Activated CD4-positive, alpha-beta T cell treated with anti-CD3 and anti-CD28 coated beads for 36 hours (primary cell): ENCODE measurements around the gene ARL15. TPM values are rescaled to one million over a fixed set of nuclear protein-coding genes. Genes with fewer than 3 reads are reported as not detected.

ENCODE experiments used
- ATAC-seq: fragments of 200-7000 bp; cut with Tn5 transposase; one replicate; pipeline ENCODE4 v1.10.0; 2021; ENCODE audit warnings: mild to moderate bottlenecking, moderate library complexity
- CTCF ChIA-PET: fragments of 350-600 bp; sonication (Branson Sonifier 250); formaldehyde crosslinking; loops from one replicate; lab custom pipeline; 2021; ENCODE audit warnings: antibody characterized with exemption; lab: Charles Lee
- POLR2A ChIA-PET: fragments of 350-600 bp; sonication (Branson Sonifier 250); formaldehyde crosslinking; loops from one replicate; lab custom pipeline; 2021; ENCODE audit warnings: antibody characterized with exemption, inconsistent platforms; lab: Charles Lee
- DNase-seq: peaks from one replicate; pipeline ENCODE4 v3.0.0-alpha.2; 2020
- H3K27ac Mint-ChIP-seq: one replicate; pipeline ENCODE4 v1.8.0; 2021; ENCODE audit warnings: mixed read lengths
- H3K27me3 Mint-ChIP-seq: one replicate; pipeline ENCODE4 v1.8.0; 2021; ENCODE audit warnings: mixed read lengths
- H3K36me3 Mint-ChIP-seq: one replicate; pipeline ENCODE4 v1.8.0; 2021; ENCODE audit warnings: low read depth, mixed read lengths
- H3K4me1 Mint-ChIP-seq: one replicate; pipeline ENCODE4 v1.8.0; 2021; ENCODE audit warnings: mixed read lengths
- H3K4me3 Mint-ChIP-seq: one replicate; pipeline ENCODE4 v1.8.0; 2021; ENCODE audit warnings: mild to moderate bottlenecking, moderate library complexity, mixed read lengths
- H3K9me3 Mint-ChIP-seq: one replicate; pipeline ENCODE4 v1.8.0; 2021; ENCODE audit warnings: low read depth, mixed read lengths
- intact Hi-C, 2 experiments: fragments of 100-400 bp; cut with DNase I in 1 of 2; cut with micrococcal nuclease in 1 of 2; formaldehyde crosslinking; loops; one replicate each; pipeline versions ENCODE4 v1.14.2 to v1.15.1; 2022 to 2024; cut with DNase I, micrococcal nuclease
- total RNA-seq, 2 experiments: library from RNA; stranded (reverse); gene quantifications; one replicate each; pipeline ENCODE4 v1.2.3, GENCODE V29; 2021

ARL15 gene
- total RNA-seq, 2 experiments from 2014 or later: 5.4 to 6.7 TPM

- ATAC-seq: no peak
- intact Hi-C loops: no loop called here
Observed at GRCh38 chr5:54146390-54146789, 164.0 kb downstream of the ARL15 start.

GRCh38 chr5:54140247-54140840, 170.0 kb downstream of the ARL15 start:
- Mint-ChIP-seq H3K9me3 (no peaks in the 10 kb centered on the region), H3K4me1 (no peaks in the 10 kb centered on the region), H3K4me3 (no peak overlapping the region), H3K27me3 (no peaks in the 10 kb centered on the region), H3K27ac (no peak overlapping the region), H3K36me3 (peaks cover 2% of the 10 kb centered on the region)
- POLR2A ChIA-PET: no interaction called here
- intact Hi-C loops: no loop called here
- no peak for ATAC-seq
- CTCF ChIA-PET: no interaction called here
- no peak for DNase-seq

More at GRCh38 chr5:54146390-54146789, 164.0 kb downstream of the ARL15 start:
- no peak overlapping the region for H3K27ac Mint-ChIP-seq
- ChIA-PET POLR2A (no interaction called here), CTCF (no interaction called here)
- no peaks in the 10 kb centered on the region for H3K9me3 Mint-ChIP-seq
- no peaks in the 10 kb centered on the region for H3K4me1 Mint-ChIP-seq
- H3K4me3 Mint-ChIP-seq: no peak overlapping the region
- no peak for DNase-seq
- H3K27me3 Mint-ChIP-seq: no peaks in the 10 kb centered on the region
- H3K36me3 Mint-ChIP-seq: peaks cover 13% of the 10 kb centered on the region

GRCh38 chr5:54136516-54137440, 173.6 kb downstream of the ARL15 start:
- ChIA-PET POLR2A (interaction anchor here (0.6 kb wide), 1 partner anchor 10 kb away, joined by 10 read pairs; no protein-coding TSS in a partner anchor), CTCF (interaction anchor here (1.2 kb wide), 1 partner anchor 10 kb away, joined by 4 read pairs; no protein-coding TSS in a partner anchor)
- H3K27me3 Mint-ChIP-seq: no peaks in the 10 kb centered on the region
- H3K4me3 Mint-ChIP-seq: no peak overlapping the region
- intact Hi-C loops: no loop called here
- no peak for ATAC-seq
- H3K9me3 Mint-ChIP-seq: no peaks in the 10 kb centered on the region
- no peaks in the 10 kb centered on the region for H3K4me1 Mint-ChIP-seq
- H3K36me3 Mint-ChIP-seq: peaks cover 5% of the 10 kb centered on the region
- no peak for DNase-seq
- no peak overlapping the region for H3K27ac Mint-ChIP-seq

GRCh38 chr5:54135042-54135441, 175.3 kb downstream of the ARL15 start:
- Mint-ChIP-seq H3K4me3 (no peak overlapping the region), H3K4me1 (no peaks in the 10 kb centered on the region), H3K27me3 (no peaks in the 10 kb centered on the region), H3K9me3 (no peaks in the 10 kb centered on the region), H3K36me3 (peaks cover 5% of the 10 kb centered on the region), H3K27ac (no peak overlapping the region)
- POLR2A ChIA-PET: no interaction called here
- no peak for DNase-seq
- intact Hi-C loops: no loop called here
- ATAC-seq: no peak
- CTCF ChIA-PET: no interaction called here

GRCh38 chr5:54133917-54134316, 176.5 kb downstream of the ARL15 start:
- H3K27me3 Mint-ChIP-seq: no peaks in the 10 kb centered on the region
- H3K36me3 Mint-ChIP-seq: peaks cover 3% of the 10 kb centered on the region
- ChIA-PET POLR2A (no interaction called here), CTCF (no interaction called here)
- no peaks in the 10 kb centered on the region for H3K4me1 Mint-ChIP-seq
- no peak for ATAC-seq
- no peak overlapping the region for H3K27ac Mint-ChIP-seq
- DNase-seq: no peak
- H3K4me3 Mint-ChIP-seq: no peak overlapping the region
- intact Hi-C loops: no loop called here
- no peaks in the 10 kb centered on the region for H3K9me3 Mint-ChIP-seq

- Mint-ChIP-seq H3K4me3 (no peak overlapping the region), H3K27ac (no peak overlapping the region), H3K36me3 (no peaks in the 10 kb centered on the region), H3K9me3 (no peaks in the 10 kb centered on the region), H3K4me1 (no peaks in the 10 kb centered on the region), H3K27me3 (no peaks in the 10 kb centered on the region)
- POLR2A ChIA-PET: no interaction called here
- no peak for ATAC-seq
- CTCF ChIA-PET: no interaction called here
- no peak for DNase-seq
- intact Hi-C loops: no loop called here
Observed at GRCh38 chr5:54120473-54120872, 189.9 kb downstream of the ARL15 start.

GRCh38 chr5:54117957-54118356, 192.4 kb downstream of the ARL15 start:
- Mint-ChIP-seq H3K9me3 (no peaks in the 10 kb centered on the region), H3K27ac (no peak overlapping the region), H3K36me3 (peaks cover 1% of the 10 kb centered on the region), H3K4me3 (no peak overlapping the region), H3K27me3 (no peaks in the 10 kb centered on the region), H3K4me1 (no peaks in the 10 kb centered on the region)
- intact Hi-C loops: no loop called here
- no peak for ATAC-seq
- ChIA-PET POLR2A (no interaction called here), CTCF (interaction anchor here (0.8 kb wide), 1 partner anchor 111 kb away, joined by 5 read pairs; no protein-coding TSS in a partner anchor)
- no peak for DNase-seq

GRCh38 chr5:54115735-54116403, 194.5 kb downstream of the ARL15 start:
- CTCF ChIA-PET: interaction anchor here (0.6 kb wide), 1 partner anchor 1016 kb away, joined by 3 read pairs; no protein-coding TSS in a partner anchor
- no peak overlapping the region for H3K27ac Mint-ChIP-seq
- no peak for DNase-seq
- H3K36me3 Mint-ChIP-seq: peaks cover 1% of the 10 kb centered on the region
- POLR2A ChIA-PET: no interaction called here
- H3K9me3 Mint-ChIP-seq: no peaks in the 10 kb centered on the region
- intact Hi-C loops: no loop called here
- ATAC-seq: no peak
- H3K27me3 Mint-ChIP-seq: no peaks in the 10 kb centered on the region
- H3K4me1 Mint-ChIP-seq: no peaks in the 10 kb centered on the region
- H3K4me3 Mint-ChIP-seq: no peak overlapping the region

- ChIA-PET POLR2A (no interaction called here), CTCF (no interaction called here)
- H3K27ac Mint-ChIP-seq: no peak overlapping the region
Observed at GRCh38 chr5:54113060-54113459, 197.3 kb downstream of the ARL15 start.

GRCh38 chr5:54109626-54110330, 200.6 kb downstream of the ARL15 start:
- H3K27ac Mint-ChIP-seq: no peak overlapping the region
- ChIA-PET CTCF (interaction anchor here (0.6 kb wide), 1 partner anchor 170 kb away, joined by 4 read pairs; no protein-coding TSS in a partner anchor), POLR2A (no interaction called here)
- peaks cover 6% of the 10 kb centered on the region for H3K36me3 Mint-ChIP-seq
- ATAC-seq (no peak), DNase-seq (no peak)
- no peaks in the 10 kb centered on the region for H3K9me3 Mint-ChIP-seq
- H3K4me1 Mint-ChIP-seq: no peaks in the 10 kb centered on the region
- no peaks in the 10 kb centered on the region for H3K27me3 Mint-ChIP-seq
- no peak overlapping the region for H3K4me3 Mint-ChIP-seq
- intact Hi-C loops: no loop called here

More at GRCh38 chr5:54113060-54113459, 197.3 kb downstream of the ARL15 start:
- no peak for DNase-seq
- Mint-ChIP-seq H3K27me3 (no peaks in the 10 kb centered on the region), H3K4me3 (no peak overlapping the region), H3K36me3 (peaks cover 1% of the 10 kb centered on the region), H3K4me1 (no peaks in the 10 kb centered on the region), H3K9me3 (no peaks in the 10 kb centered on the region)
- ATAC-seq: no peak
- intact Hi-C loops: no loop called here

- Mint-ChIP-seq H3K27ac (no peak overlapping the region), H3K36me3 (peaks cover 6% of the 10 kb centered on the region), H3K4me1 (no peaks in the 10 kb centered on the region), H3K9me3 (no peaks in the 10 kb centered on the region), H3K27me3 (no peaks in the 10 kb centered on the region), H3K4me3 (no peak overlapping the region)
- ATAC-seq (no peak), DNase-seq (no peak)
- POLR2A ChIA-PET: no interaction called here
- intact Hi-C loops: no loop called here
- CTCF ChIA-PET: no interaction called here
Observed at GRCh38 chr5:54108136-54108535, 202.2 kb downstream of the ARL15 start.
